ENCODE results near the gene PSMB9.
A peak's percentile ranks its signal among the peaks of the same experiment; 100 is the strongest.
"Not testable (repeated sequence)": the region's sequence is repeated elsewhere in the genome, so short reads cannot be mapped to it uniquely, and the experiment has no call there.

PSMB9 gene

GRCh38 chr6:32853541-32854375, at the start of gene PSMB9, which contains the start of gene TAP1:
PSMB9 (plus strand) TSS chr6:32854192; CDS start chr6:32854230, 38 bp downstream.
TAP1 (minus strand) TSS chr6:32853704; CDS start chr6:32853636, 68 bp downstream.
- DNase-seq (ENCODE audit: low read depth in 2 of 3, low spot score in 1 of 3), result peak; percentile 93 to 96 (median 94)

- DNase-seq (ENCODE audit: low read depth in 2 of 3, low spot score in 1 of 3), result not testable (repeated sequence)
Observed at GRCh38 chr6:32805404-32805803, 48.6 kb upstream of the PSMB9 start.

GRCh38 chr6:32807020-32807580, 46.9 kb upstream of the PSMB9 start:
- no peak for DNase-seq (ENCODE audit: low read depth in 2 of 3, low spot score in 1 of 3)

- no peak for DNase-seq (ENCODE audit: low read depth in 2 of 3, low spot score in 1 of 3)
Observed at GRCh38 chr6:32809171-32809570, 44.8 kb upstream of the PSMB9 start.

- DNase-seq (ENCODE audit: low read depth in 2 of 3, low spot score in 1 of 3), result no peak
Observed at GRCh38 chr6:32814145-32814544, 39.8 kb upstream of the PSMB9 start.

GRCh38 chr6:32815115-32815514, 38.9 kb upstream of the PSMB9 start:
- no peak for DNase-seq (ENCODE audit: low read depth in 2 of 3, low spot score in 1 of 3)

GRCh38 chr6:32815996-32816395, 38.0 kb upstream of the PSMB9 start:
- no peak for DNase-seq (ENCODE audit: low read depth in 2 of 3, low spot score in 1 of 3)

- no peak for DNase-seq (ENCODE audit: low read depth in 2 of 3, low spot score in 1 of 3)
Observed at GRCh38 chr6:32816746-32817204, 37.2 kb upstream of the PSMB9 start, which contains the start of gene HLA-DOB. HLA-DOB (minus strand) TSS chr6:32817002; CDS start chr6:32816951, 51 bp downstream.

GRCh38 chr6:32818867-32819266, 35.1 kb upstream of the PSMB9 start:
- no peak for DNase-seq (ENCODE audit: low read depth in 2 of 3, low spot score in 1 of 3)

GRCh38 chr6:32819729-32820128, 34.3 kb upstream of the PSMB9 start:
- DNase-seq (ENCODE audit: low read depth in 2 of 3, low spot score in 1 of 3), result no peak

GRCh38 chr6:32825966-32826365, 28.0 kb upstream of the PSMB9 start:
- no peak for DNase-seq (ENCODE audit: low read depth in 2 of 3, low spot score in 1 of 3)

GRCh38 chr6:32827025-32827424, 27.0 kb upstream of the PSMB9 start:
- DNase-seq (ENCODE audit: low read depth in 2 of 3, low spot score in 1 of 3), result no peak

- DNase-seq (ENCODE audit: low read depth in 2 of 3, low spot score in 1 of 3), result no peak
Observed at GRCh38 chr6:32829495-32829894, 24.5 kb upstream of the PSMB9 start.

- no peak for DNase-seq (ENCODE audit: low read depth in 2 of 3, low spot score in 1 of 3)
Observed at GRCh38 chr6:32830017-32830416, 24.0 kb upstream of the PSMB9 start.

- no peak for DNase-seq (ENCODE audit: low read depth in 2 of 3, low spot score in 1 of 3)
Observed at GRCh38 chr6:32830936-32831335, 23.1 kb upstream of the PSMB9 start.

GRCh38 chr6:32832535-32832934, 21.5 kb upstream of the PSMB9 start:
- DNase-seq (ENCODE audit: low read depth in 2 of 3, low spot score in 1 of 3), result no peak

GRCh38 chr6:32833664-32834063, 20.3 kb upstream of the PSMB9 start:
- DNase-seq (ENCODE audit: low read depth in 2 of 3, low spot score in 1 of 3), result no peak

GRCh38 chr6:32835167-32835893, 18.7 kb upstream of the PSMB9 start:
- no peak for DNase-seq (ENCODE audit: low read depth in 2 of 3, low spot score in 1 of 3)

- DNase-seq (ENCODE audit: low read depth in 2 of 3, low spot score in 1 of 3), result no peak
Observed at GRCh38 chr6:32836873-32837272, 17.1 kb upstream of the PSMB9 start.

GRCh38 chr6:32837651-32838113, 16.3 kb upstream of the PSMB9 start:
- no peak for DNase-seq (ENCODE audit: low read depth in 2 of 3, low spot score in 1 of 3)

GRCh38 chr6:32838114-32838958, 15.7 kb upstream of the PSMB9 start, which contains the start of gene TAP2:
TAP2 (minus strand) TSS chr6:32838739; CDS start chr6:32838233, 506 bp downstream.
- DNase-seq (ENCODE audit: low read depth in 2 of 3, low spot score in 1 of 3), result peak; percentile 95 to 98 (median 96)

Data from stimulated activated CD4-positive, alpha-beta T cell treated with anti-CD3 and anti-CD28 coated beads, Interleukin-12 subunit alpha, Interleukin-12 subunit beta, amount 100 ng/mL, for 48 hours (primary cell).